ENCODE measurements around the gene TRIM49C. TPM values are rescaled to one million over a fixed set of nuclear protein-coding genes. Genes with fewer than 3 reads are reported as not detected.
"Not testable (repeated sequence)": the region's sequence is repeated elsewhere in the genome, so short reads cannot be mapped to it uniquely, and the experiment has no call there.

The TRIM49C gene
- not detected for total RNA-seq

GRCh38 chr11:90030806-90031205, at the start of gene TRIM49C:
TRIM49C (plus strand) TSS chr11:90031106; CDS start chr11:90035212, 4,106 bp downstream.
- ATAC-seq (ENCODE audit: low FRiP score); DNase-seq (ENCODE audit: low spot score): not testable (repeated sequence)

GRCh38 chr11:90024184-90024583, 6.7 kb upstream of the TRIM49C start:
- not testable (repeated sequence) for ATAC-seq (ENCODE audit: low FRiP score); DNase-seq (ENCODE audit: low spot score)

- not testable (repeated sequence) for DNase-seq (ENCODE audit: low spot score)
Observed at GRCh38 chr11:90051591-90052209, 20.8 kb downstream of the TRIM49C start.

GRCh38 chr11:90052311-90052710, 21.4 kb downstream of the TRIM49C start:
- DNase-seq (ENCODE audit: low spot score); ATAC-seq (ENCODE audit: low FRiP score): not testable (repeated sequence)

More at GRCh38 chr11:90051591-90052209, 20.8 kb downstream of the TRIM49C start:
- ATAC-seq (ENCODE audit: low FRiP score), result not testable (repeated sequence)

GRCh38 chr11:90053545-90053944, 22.6 kb downstream of the TRIM49C start:
- not testable (repeated sequence) for ATAC-seq (ENCODE audit: low FRiP score); DNase-seq (ENCODE audit: low spot score)

GRCh38 chr11:90085650-90086049, 54.7 kb downstream of the TRIM49C start, which contains the start of gene UBTFL1:
UBTFL1 (plus strand) TSS chr11:90085950; CDS start chr11:90085950, 0 bp downstream.
- not testable (repeated sequence) for ATAC-seq (ENCODE audit: low FRiP score); DNase-seq (ENCODE audit: low spot score)

- DNase-seq (ENCODE audit: low spot score); ATAC-seq (ENCODE audit: low FRiP score): not testable (repeated sequence)
Observed at GRCh38 chr11:90088731-90089130, 57.8 kb downstream of the TRIM49C start.

Small RNA genes within 50 kb of the gene (small RNA-seq; reads per million reads assigned to genes)
- gene AP000827.1, result not detected

Other genes starting within 250 kb of the TRIM49C start
- not detected for gene TRIM49, start 222.5 kb upstream of the TRIM49C start, total RNA-seq
- not detected for gene TRIM64B, start 152.6 kb upstream of the TRIM49C start, total RNA-seq
- not detected for gene TRIM49D1, start 108.9 kb upstream of the TRIM49C start, total RNA-seq
- gene TRIM49D2, start 107.0 kb upstream of the TRIM49C start, total RNA-seq, result not detected
- gene TRIM64, start 65.1 kb upstream of the TRIM49C start, total RNA-seq, result not detected
- not detected for gene UBTFL1, start 54.8 kb downstream of the TRIM49C start, total RNA-seq
- 10 to 100 TPM in 1 of 4 donors, 1 to 10 TPM in 3; 1.9 to 10.2 (median 4.9) TPM for gene NAALAD2, start 103.6 kb downstream of the TRIM49C start, total RNA-seq
- 100 to 1,000 TPM in 1 of 4 donors, 10 to 100 TPM in 3; 56.2 to 147 (median 79.4) TPM for gene CHORDC1, start 191.9 kb downstream of the TRIM49C start, total RNA-seq